HG02840 (cell line): ENCODE data around the gene ZNF333.

Source experiments
- ATAC-seq: cut with Tn5 transposase; IDR thresholded peaks from one replicate; pipeline ENCODE4 v1.9.1; 2021; ENCODE audit warnings: mild to moderate bottlenecking, moderate library complexity, moderate number of reproducible peaks; ENCODE audit not compliant: unreplicated experiment, low FRiP score

ZNF333 gene

GRCh38 chr19:14689598-14690503, at the start of gene ZNF333:
Gene ZNF333, plus strand, starts transcription at chr19:14690048. Its CDS starts 3,444 bp downstream, at chr19:14693492.
- ATAC-seq = peak; percentile 88

DNA sequence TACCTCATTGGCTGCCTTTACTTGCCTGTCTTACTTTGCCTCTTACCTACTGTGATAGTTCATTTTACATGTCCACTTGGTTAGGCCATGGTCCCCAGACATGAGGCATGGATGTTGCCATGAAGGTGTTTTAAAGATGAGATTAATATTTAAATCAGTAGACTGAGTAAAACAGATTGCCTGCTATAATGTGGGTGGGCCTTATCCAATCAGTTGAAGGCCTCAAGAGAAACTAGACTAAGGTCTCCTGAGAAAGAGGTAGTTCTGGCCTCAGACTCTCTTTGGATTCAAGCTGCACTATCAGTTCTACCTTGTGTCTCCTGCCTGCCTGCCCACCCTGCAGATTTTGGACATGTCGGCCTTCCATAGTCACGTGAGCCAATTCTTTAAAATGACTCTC, 41.3 kb upstream of the ZNF333 start:
- ATAC-seq = no peak

- no peak for ATAC-seq
Measured at GRCh38 chr19:14649020-14649419, 40.8 kb upstream of the ZNF333 start.

DNA sequence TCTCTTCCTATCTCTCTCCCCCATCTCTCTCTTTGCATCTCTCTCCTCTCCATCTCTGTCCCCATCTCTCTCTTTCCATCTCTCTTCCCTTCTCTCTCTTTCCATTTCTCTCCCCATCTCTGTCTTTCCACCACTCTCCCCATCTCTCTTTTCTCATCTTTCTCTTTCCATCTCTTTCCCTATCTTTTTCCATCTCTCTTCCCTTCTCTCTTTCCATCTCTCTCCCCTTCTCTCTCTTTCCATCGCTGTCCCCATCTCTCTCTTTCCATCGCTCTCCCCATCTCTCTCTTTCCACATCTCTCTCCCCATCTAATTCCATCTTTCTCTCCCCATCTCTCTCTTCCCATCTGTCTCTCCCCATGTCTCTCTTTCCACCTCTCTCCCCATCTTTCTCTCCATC, 39.7 kb upstream of the ZNF333 start:
- ATAC-seq = no peak

GRCh38 chr19:14654786-14655560, 34.9 kb upstream of the ZNF333 start:
- ATAC-seq = no peak

GRCh38 chr19:14655726-14656125, 34.1 kb upstream of the ZNF333 start:
- ATAC-seq = no peak

DNA sequence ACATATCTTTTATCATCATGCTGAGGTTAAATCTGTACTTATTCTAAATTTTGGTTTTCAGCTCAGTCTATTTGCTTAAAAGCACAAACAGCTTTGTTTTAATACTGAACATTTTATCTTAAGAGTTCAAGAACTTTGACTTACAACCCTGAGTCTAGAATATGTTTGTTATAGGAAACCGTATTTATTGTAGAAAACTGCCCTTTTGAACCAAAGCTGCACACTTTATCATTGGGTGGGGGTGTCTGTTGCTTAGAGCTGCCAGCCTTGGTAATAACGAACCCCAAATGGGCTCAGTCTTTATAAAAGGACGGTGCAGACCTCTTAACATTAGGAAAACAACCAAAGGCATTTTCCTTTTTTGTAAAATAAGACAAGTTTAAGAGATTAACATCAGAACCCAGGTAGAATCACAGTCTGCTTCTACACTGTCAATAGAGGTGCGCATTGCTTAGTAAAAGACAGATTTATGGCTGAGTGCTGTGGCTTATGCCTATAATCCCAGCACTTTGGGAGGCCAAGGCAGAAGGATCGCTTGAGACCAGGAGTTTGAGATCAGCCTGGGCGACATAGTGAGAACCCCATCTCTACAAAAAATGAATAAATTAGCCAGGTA, 29.9 kb upstream of the ZNF333 start:
- ATAC-seq = no peak

GRCh38 chr19:14661372-14661924, 28.4 kb upstream of the ZNF333 start:
- no peak for ATAC-seq

DNA sequence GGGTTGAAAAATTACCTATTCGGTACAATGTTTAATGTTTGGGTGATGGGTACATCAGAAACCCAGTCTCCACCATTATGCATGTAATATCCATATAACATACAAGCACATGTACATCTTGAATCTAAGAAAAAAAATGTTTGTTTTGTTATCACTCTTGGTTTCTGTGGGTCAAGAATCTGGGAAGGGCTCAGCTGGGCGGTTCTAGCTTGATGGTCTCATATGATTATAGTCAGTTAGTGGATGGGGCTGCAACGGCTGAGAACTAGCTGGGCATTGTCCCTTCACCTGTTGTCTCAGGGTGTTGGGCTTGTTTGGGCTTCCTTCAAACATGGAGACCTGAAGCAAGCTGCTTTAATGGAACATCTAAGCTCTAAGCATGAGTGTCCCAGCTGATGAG, 19.9 kb upstream of the ZNF333 start:
- no peak for ATAC-seq

DNA sequence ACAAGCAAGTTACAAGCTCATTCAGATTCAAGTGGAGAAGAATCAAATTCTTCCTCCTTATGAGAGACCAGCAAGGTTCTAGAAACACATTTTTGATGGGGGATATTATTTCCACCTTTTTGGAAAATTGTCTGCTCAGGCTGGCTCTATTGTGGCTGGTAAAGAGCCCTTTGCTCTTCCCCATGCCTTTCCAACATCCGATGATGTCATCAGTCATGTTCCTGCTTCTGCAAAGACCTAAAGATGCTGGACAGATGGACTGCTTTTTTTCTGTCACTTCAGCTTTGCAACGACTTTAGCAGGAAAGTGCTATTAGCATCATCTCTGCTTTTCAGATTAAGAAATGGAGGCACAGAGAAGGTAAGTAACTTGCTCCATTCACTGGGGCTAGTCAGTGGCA, 19.4 kb upstream of the ZNF333 start:
- no peak for ATAC-seq

GRCh38 chr19:14672188-14672872, 17.5 kb upstream of the ZNF333 start:
- ATAC-seq = no peak

DNA sequence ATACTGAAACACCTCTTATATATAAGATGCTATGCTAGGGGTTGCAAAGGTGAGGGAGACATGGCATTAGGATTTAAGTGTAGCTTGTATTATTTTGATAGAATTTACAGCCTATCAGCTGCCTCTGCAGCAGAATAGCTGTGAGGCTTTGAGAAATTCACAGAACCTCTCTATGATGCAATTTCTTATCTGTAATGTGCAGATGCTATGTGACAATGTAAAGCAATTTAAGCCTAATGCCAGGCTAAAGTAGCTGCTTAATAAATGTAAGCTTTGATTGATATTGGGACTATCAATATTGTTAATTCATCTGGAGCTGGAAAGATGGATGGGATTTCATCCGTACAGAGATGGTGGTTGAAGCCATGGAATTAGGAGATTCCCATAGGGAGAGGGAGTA, 16.8 kb upstream of the ZNF333 start:
- no peak for ATAC-seq

- no peak for ATAC-seq
Measured at GRCh38 chr19:14674764-14675163, 15.1 kb upstream of the ZNF333 start, which contains the start of gene ADGRE3. Gene ADGRE3, minus strand, starts transcription at chr19:14674844. Its CDS starts 74 bp downstream, at chr19:14674770.

GRCh38 chr19:14676762-14677161, 13.1 kb upstream of the ZNF333 start:
- no peak for ATAC-seq

GRCh38 chr19:14677464-14677863, 12.4 kb upstream of the ZNF333 start:
- no peak for ATAC-seq

DNA sequence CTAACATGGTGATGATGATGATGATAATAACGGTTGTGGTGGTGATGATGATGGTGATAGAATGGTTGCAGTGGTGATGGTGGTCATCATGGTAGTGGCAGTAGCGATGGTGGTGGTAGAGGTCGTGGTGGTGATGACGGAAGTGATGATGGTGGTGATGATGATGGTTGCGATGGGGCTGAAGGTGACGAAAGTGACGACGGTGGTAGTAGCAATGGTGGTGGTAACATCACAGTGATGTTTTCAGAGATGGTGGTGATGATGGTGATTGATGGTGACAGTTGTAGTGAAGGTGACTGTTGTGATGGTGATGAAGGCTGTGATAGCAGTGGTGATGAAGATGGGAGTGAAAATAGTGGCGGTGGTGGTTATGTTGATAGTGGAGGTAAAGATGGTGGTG, 11.6 kb upstream of the ZNF333 start:
- no peak for ATAC-seq

DNA sequence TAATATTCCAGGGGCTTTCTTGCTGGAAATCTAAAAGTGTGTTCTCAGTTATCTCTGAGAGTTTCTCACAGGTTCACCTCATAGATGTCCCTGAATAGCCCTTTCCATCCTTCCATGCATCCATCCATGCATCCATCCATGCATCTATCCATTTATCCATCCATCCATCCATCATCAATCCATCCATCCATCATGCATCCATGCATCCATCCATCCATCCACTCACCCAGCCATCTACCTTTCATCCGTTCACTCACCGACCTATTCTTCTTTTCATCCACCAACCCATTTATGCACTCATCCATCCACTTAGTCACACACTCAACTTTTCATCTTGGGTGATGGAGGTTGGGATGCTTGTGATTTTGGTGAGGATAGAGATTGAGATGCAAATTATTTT, 7.8 kb upstream of the ZNF333 start:
- ATAC-seq = no peak

GRCh38 chr19:14683439-14683838, 6.4 kb upstream of the ZNF333 start:
- no peak for ATAC-seq

GRCh38 chr19:14686411-14686810, 3.4 kb upstream of the ZNF333 start:
- ATAC-seq = no peak

- no peak for ATAC-seq
Measured at GRCh38 chr19:14694641-14695266, 4.9 kb downstream of the ZNF333 start.
